ENCODE measurements around the gene STAG1. TPM values are rescaled to one million over a fixed set of nuclear protein-coding genes. Genes with fewer than 3 reads are reported as not detected.
"Not testable (repeated sequence)": the region's sequence is repeated elsewhere in the genome, so short reads cannot be mapped to it uniquely, and the experiment has no call there.

The STAG1 gene
- total RNA-seq, 5 donors from 2014 or later (not counting 1 experiment from before 2014, with no cell fraction given), result 38.9 to 52.5 (median 42.7) TPM

GRCh38 chr3:136672457-136672856, 79.7 kb downstream of the STAG1 start:
- CTCF ChIA-PET, result interaction anchor here in 1 of 2 donors (0.6 to 2.0 kb wide), 2 partner anchors 80 to 1238 kb away, joined by 3 to 6 read pairs; no protein-coding TSS in a partner anchor
- Mint-ChIP-seq H3K36me3 (peaks cover 22% of the 10 kb centered on the region), H3K4me1 (peaks cover 55 to 65% (median 58%) of the 10 kb centered on the region in 3 donors), H3K4me3 (no peak overlapping the region), H3K27ac (no peak overlapping the region), H3K27me3 (no peaks in the 10 kb centered on the region), H3K9me3 (no peaks in the 10 kb centered on the region)
- H3K27me3 ChIP-seq (replicated peaks in 1 of 2; ENCODE audit: control insufficient read depth in 2 of 2, extremely low read depth in 1 of 2, insufficient read depth in 2 of 2, low read length in 1 of 2), result no peaks in the 10 kb centered on the region
- H3K36me3 ChIP-seq (ENCODE audit: control insufficient read depth in 2 of 2, extremely low read depth in 1 of 2, insufficient read depth in 1 of 2, low read length in 1 of 2), result peaks cover 0 to 6% of the 10 kb centered on the region in 2 donors
- H3K27ac ChIP-seq (ENCODE audit: low read length), result no peak overlapping the region
- peaks cover 4 to 5% of the 10 kb centered on the region in 2 experiments for H3K4me1 ChIP-seq (ENCODE audit: control insufficient read depth in 1 of 2, extremely low read depth in 1 of 2, insufficient read depth in 2 of 2, low read length in 2 of 2)
- H3K9me3 ChIP-seq, result no peaks in the 10 kb centered on the region
- DNase-seq (no peak), ATAC-seq (replicated peaks in 1 of 4) (no peak)
- no peak overlapping the region for H3K4me3 ChIP-seq (ENCODE audit: control insufficient read depth in 1 of 2, extremely low read depth in 1 of 2, low read length in 1 of 2)
- POLR2A ChIA-PET, result no interaction called here
- WGBS (ENCODE audit: insufficient coverage), result no CpG with 5 or more reads among the region's 1 CpG

GRCh38 chr3:136671921-136672320, 80.3 kb downstream of the STAG1 start:
- Histone ChIP-seq H3K9me3 (no peaks in the 10 kb centered on the region), H3K4me3 (ENCODE audit: control insufficient read depth in 1 of 2, extremely low read depth in 1 of 2, low read length in 1 of 2) (no peak overlapping the region), H3K36me3 (ENCODE audit: control insufficient read depth in 2 of 2, extremely low read depth in 1 of 2, insufficient read depth in 1 of 2, low read length in 1 of 2) (peaks cover 0 to 6% of the 10 kb centered on the region in 2 donors), H3K27ac (ENCODE audit: low read length) (no peak overlapping the region), H3K4me1 (ENCODE audit: control insufficient read depth in 1 of 2, extremely low read depth in 1 of 2, insufficient read depth in 2 of 2, low read length in 2 of 2) (peaks cover 4 to 5% of the 10 kb centered on the region in 2 experiments), H3K27me3 (replicated peaks in 1 of 2; ENCODE audit: control insufficient read depth in 2 of 2, extremely low read depth in 1 of 2, insufficient read depth in 2 of 2, low read length in 1 of 2) (no peaks in the 10 kb centered on the region)
- Mint-ChIP-seq H3K4me1 (peaks cover 55 to 65% (median 57%) of the 10 kb centered on the region in 3 donors), H3K36me3 (peaks cover 27% of the 10 kb centered on the region), H3K4me3 (no peak overlapping the region), H3K27ac (no peak overlapping the region), H3K9me3 (no peaks in the 10 kb centered on the region), H3K27me3 (no peaks in the 10 kb centered on the region)
- POLR2A ChIA-PET, result no interaction called here
- no peak for DNase-seq
- ATAC-seq (replicated peaks in 1 of 4), result no peak
- CTCF ChIA-PET, result interaction anchor here in 1 of 2 donors (2.0 kb wide), 1 partner anchor 81 kb away, joined by 6 read pairs; no protein-coding TSS in a partner anchor

GRCh38 chr3:136670166-136670565, 82.0 kb downstream of the STAG1 start:
- no peak for ATAC-seq (replicated peaks in 1 of 4)
- 80% methylated on average over 1 of the region's 1 CpG for WGBS (ENCODE audit: insufficient coverage)

GRCh38 chr3:136667081-136667480, 85.1 kb downstream of the STAG1 start:
- peaks cover 34% of the 10 kb centered on the region for H3K36me3 Mint-ChIP-seq
- no peaks in the 10 kb centered on the region for H3K27me3 ChIP-seq (replicated peaks in 1 of 2; ENCODE audit: control insufficient read depth in 2 of 2, extremely low read depth in 1 of 2, insufficient read depth in 2 of 2, low read length in 1 of 2)
- H3K4me3 ChIP-seq (ENCODE audit: control insufficient read depth in 1 of 2, extremely low read depth in 1 of 2, low read length in 1 of 2), result no peak overlapping the region
- CTCF ChIA-PET, result interaction anchor here in 1 of 2 donors (0.5 kb wide), 1 partner anchor 65 kb away, joined by 4 read pairs; no protein-coding TSS in a partner anchor
- H3K9me3 ChIP-seq, result no peaks in the 10 kb centered on the region
- no peak overlapping the region for H3K27ac Mint-ChIP-seq
- H3K4me1 Mint-ChIP-seq, result peaks cover 47 to 56% (median 48%) of the 10 kb centered on the region in 3 donors
- H3K4me1 ChIP-seq (ENCODE audit: control insufficient read depth in 1 of 2, extremely low read depth in 1 of 2, insufficient read depth in 2 of 2, low read length in 2 of 2), result peaks cover 0 to 3% of the 10 kb centered on the region in 2 experiments
- DNase-seq, result no peak
- no peak for ATAC-seq (replicated peaks in 1 of 4)
- no peaks in the 10 kb centered on the region for H3K9me3 Mint-ChIP-seq
- H3K4me3 Mint-ChIP-seq, result no peak overlapping the region
- no CpG with 5 or more reads among the region's 2 CpGs for WGBS (ENCODE audit: insufficient coverage)
- no peaks in the 10 kb centered on the region for H3K27me3 Mint-ChIP-seq
- POLR2A ChIA-PET, result interaction anchor here in 1 of 2 donors (0.6 kb wide), 1 partner anchor 33 kb away, joined by 7 read pairs; no protein-coding TSS in a partner anchor
- H3K36me3 ChIP-seq (ENCODE audit: control insufficient read depth in 2 of 2, extremely low read depth in 1 of 2, insufficient read depth in 1 of 2, low read length in 1 of 2), result peaks cover 0 to 6% of the 10 kb centered on the region in 2 donors
- no peak overlapping the region for H3K27ac ChIP-seq (ENCODE audit: low read length)

More at GRCh38 chr3:136670166-136670565, 82.0 kb downstream of the STAG1 start:
- no peaks in the 10 kb centered on the region for H3K9me3 ChIP-seq
- H3K27ac ChIP-seq (ENCODE audit: low read length), result no peak overlapping the region
- Mint-ChIP-seq H3K36me3 (peaks cover 30% of the 10 kb centered on the region), H3K4me1 (peaks cover 51 to 57% (median 52%) of the 10 kb centered on the region in 3 donors), H3K4me3 (no peak overlapping the region), H3K9me3 (no peaks in the 10 kb centered on the region), H3K27ac (no peak overlapping the region), H3K27me3 (no peaks in the 10 kb centered on the region)
- no peaks in the 10 kb centered on the region for H3K27me3 ChIP-seq (replicated peaks in 1 of 2; ENCODE audit: control insufficient read depth in 2 of 2, extremely low read depth in 1 of 2, insufficient read depth in 2 of 2, low read length in 1 of 2)
- ChIA-PET CTCF (no interaction called here), POLR2A (interaction anchor here in 1 of 2 donors (0.6 kb wide), 3 partner anchors 167 to 561 kb away, joined by 3 to 5 read pairs (median 3); no protein-coding TSS in a partner anchor)
- no peak overlapping the region for H3K4me3 ChIP-seq (ENCODE audit: control insufficient read depth in 1 of 2, extremely low read depth in 1 of 2, low read length in 1 of 2)
- H3K4me1 ChIP-seq (ENCODE audit: control insufficient read depth in 1 of 2, extremely low read depth in 1 of 2, insufficient read depth in 2 of 2, low read length in 2 of 2), result peaks cover 2 to 5% of the 10 kb centered on the region in 2 experiments
- no peak for DNase-seq
- peaks cover 0 to 6% of the 10 kb centered on the region in 2 donors for H3K36me3 ChIP-seq (ENCODE audit: control insufficient read depth in 2 of 2, extremely low read depth in 1 of 2, insufficient read depth in 1 of 2, low read length in 1 of 2)

GRCh38 chr3:136666301-136666700, 85.9 kb downstream of the STAG1 start:
- not testable (repeated sequence) for H3K27ac ChIP-seq (ENCODE audit: low read length); H3K4me3 ChIP-seq (ENCODE audit: control insufficient read depth in 1 of 2, extremely low read depth in 1 of 2, low read length in 1 of 2); H3K27ac Mint-ChIP-seq; DNase-seq; ATAC-seq (replicated peaks in 1 of 4); H3K9me3 Mint-ChIP-seq; H3K4me3 Mint-ChIP-seq; H3K9me3 ChIP-seq; H3K36me3 ChIP-seq (ENCODE audit: control insufficient read depth in 2 of 2, extremely low read depth in 1 of 2, insufficient read depth in 1 of 2, low read length in 1 of 2); H3K4me1 ChIP-seq (ENCODE audit: control insufficient read depth in 1 of 2, extremely low read depth in 1 of 2, insufficient read depth in 2 of 2, low read length in 2 of 2); H3K27me3 ChIP-seq (replicated peaks in 1 of 2; ENCODE audit: control insufficient read depth in 2 of 2, extremely low read depth in 1 of 2, insufficient read depth in 2 of 2, low read length in 1 of 2); H3K27me3 Mint-ChIP-seq
- ChIA-PET CTCF (interaction anchor here in 1 of 2 donors (0.6 to 0.9 kb wide), 2 partner anchors 35 to 676 kb away, joined by 3 to 8 read pairs; no protein-coding TSS in a partner anchor), POLR2A (interaction anchor here (0.6 to 0.7 kb wide), 2 partner anchors 33 to 593 kb away, joined by 7 to 8 read pairs; no protein-coding TSS in a partner anchor)
- no CpG with 5 or more reads among the region's 6 CpGs for WGBS (ENCODE audit: insufficient coverage)
- Mint-ChIP-seq H3K36me3 (peaks cover 32% of the 10 kb centered on the region), H3K4me1 (peaks cover 48 to 56% (median 48%) of the 10 kb centered on the region in 3 donors)

GRCh38 chr3:136664771-136665170, 87.4 kb downstream of the STAG1 start:
- Histone ChIP-seq H3K4me1 (ENCODE audit: control insufficient read depth in 1 of 2, extremely low read depth in 1 of 2, insufficient read depth in 2 of 2, low read length in 2 of 2) (peaks cover 0 to 3% of the 10 kb centered on the region in 2 experiments), H3K36me3 (ENCODE audit: control insufficient read depth in 2 of 2, extremely low read depth in 1 of 2, insufficient read depth in 1 of 2, low read length in 1 of 2) (peaks cover 0 to 6% of the 10 kb centered on the region in 2 donors), H3K27me3 (replicated peaks in 1 of 2; ENCODE audit: control insufficient read depth in 2 of 2, extremely low read depth in 1 of 2, insufficient read depth in 2 of 2, low read length in 1 of 2) (no peaks in the 10 kb centered on the region), H3K4me3 (ENCODE audit: control insufficient read depth in 1 of 2, extremely low read depth in 1 of 2, low read length in 1 of 2) (no peak overlapping the region), H3K9me3 (no peaks in the 10 kb centered on the region), H3K27ac (ENCODE audit: low read length) (no peak overlapping the region)
- Mint-ChIP-seq H3K27me3 (no peaks in the 10 kb centered on the region), H3K4me1 (peaks cover 54 to 64% (median 54%) of the 10 kb centered on the region in 3 donors), H3K9me3 (no peaks in the 10 kb centered on the region), H3K36me3 (peaks cover 26% of the 10 kb centered on the region), H3K27ac (no peak overlapping the region), H3K4me3 (peak overlapping the region in 1 of 3 donors; percentile 2)
- no peak for DNase-seq
- WGBS (ENCODE audit: insufficient coverage), result no CpG with 5 or more reads among the region's 1 CpG
- CTCF ChIA-PET, result no interaction called here
- POLR2A ChIA-PET, result interaction anchor here (0.5 to 0.6 kb wide), 2 partner anchors 24 to 27 kb away, joined by 3 to 5 read pairs; no protein-coding TSS in a partner anchor
- ATAC-seq (replicated peaks in 1 of 4), result no peak

Data from T-cell (primary cell).